Right forelimb (tissue), 1 donor: ENCODE results near the gene SIK3.
A peak's percentile ranks its signal among the peaks of the same experiment; 100 is the strongest.
"Not testable (repeated sequence)": the region's sequence is repeated elsewhere in the genome, so short reads cannot be mapped to it uniquely, and the experiment has no call there.

ENCODE experiments used
- DNase-seq: peaks from one replicate; pipeline ENCODE4 v3.0.0-alpha.2; 2018

The SIK3 gene

DNA sequence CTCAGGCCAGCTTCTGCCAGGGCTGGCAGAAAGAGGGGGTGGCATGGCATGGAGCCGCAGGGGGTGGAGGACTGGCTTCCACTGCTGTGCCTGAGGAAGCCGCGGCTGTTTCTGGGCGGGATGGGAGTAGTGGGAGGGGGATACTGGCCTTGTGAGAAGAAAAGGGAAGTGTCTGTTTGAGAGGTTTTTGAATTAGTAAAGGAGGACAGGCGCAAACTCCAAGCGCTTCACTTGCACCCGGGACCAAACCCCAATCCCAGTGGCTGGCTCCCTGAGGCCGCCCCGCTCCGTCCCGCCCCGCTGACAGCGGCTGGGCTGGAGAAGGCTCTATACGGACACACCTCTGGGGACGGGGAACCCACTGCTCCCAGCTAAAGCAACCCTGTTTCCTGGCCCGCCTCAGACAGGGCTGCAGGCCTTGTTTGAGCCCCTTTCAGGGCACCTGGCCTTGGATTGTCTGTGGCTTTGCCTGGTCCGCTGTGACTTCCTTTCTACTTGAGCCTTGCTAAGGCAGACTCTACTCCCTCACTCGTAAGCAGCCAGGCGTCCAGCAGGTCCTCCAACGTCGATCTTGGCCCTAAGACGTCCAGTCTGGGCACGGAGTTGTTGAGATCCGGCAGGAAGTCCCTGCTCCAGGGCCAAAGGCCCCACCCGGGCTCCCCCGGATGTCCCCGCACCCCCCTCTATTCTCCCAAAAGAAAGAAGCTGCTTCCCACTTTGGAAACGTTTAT lies 263.0 kb downstream of the SIK3 start:
- DNase-seq, result peak; percentile 55

DNA sequence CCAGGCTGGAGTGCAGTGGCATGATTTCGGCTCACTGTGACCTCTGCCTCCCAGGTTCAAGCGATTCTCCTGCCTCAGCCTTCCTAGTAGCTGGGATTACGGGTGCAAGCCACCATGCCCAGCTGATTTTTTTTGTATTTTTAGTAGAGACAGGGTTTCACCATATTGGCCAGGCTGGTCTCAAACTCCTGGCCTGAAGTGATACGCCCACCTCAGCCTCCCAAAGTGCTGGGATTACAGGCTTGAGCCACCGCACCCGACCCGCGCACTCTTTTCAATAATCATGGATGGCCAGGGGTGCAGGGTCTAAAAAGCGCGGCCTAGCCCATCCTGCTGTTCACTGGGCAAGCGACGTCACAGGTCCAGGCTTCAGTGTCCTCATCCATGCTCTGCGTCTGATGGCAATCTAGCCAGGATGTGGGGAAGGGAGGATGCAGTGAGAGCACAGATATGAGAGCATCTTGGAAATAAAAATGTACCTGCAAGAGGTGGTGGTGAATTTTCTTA lies 263.6 kb downstream of the SIK3 start:
- DNase-seq, result not testable (repeated sequence)

DNA sequence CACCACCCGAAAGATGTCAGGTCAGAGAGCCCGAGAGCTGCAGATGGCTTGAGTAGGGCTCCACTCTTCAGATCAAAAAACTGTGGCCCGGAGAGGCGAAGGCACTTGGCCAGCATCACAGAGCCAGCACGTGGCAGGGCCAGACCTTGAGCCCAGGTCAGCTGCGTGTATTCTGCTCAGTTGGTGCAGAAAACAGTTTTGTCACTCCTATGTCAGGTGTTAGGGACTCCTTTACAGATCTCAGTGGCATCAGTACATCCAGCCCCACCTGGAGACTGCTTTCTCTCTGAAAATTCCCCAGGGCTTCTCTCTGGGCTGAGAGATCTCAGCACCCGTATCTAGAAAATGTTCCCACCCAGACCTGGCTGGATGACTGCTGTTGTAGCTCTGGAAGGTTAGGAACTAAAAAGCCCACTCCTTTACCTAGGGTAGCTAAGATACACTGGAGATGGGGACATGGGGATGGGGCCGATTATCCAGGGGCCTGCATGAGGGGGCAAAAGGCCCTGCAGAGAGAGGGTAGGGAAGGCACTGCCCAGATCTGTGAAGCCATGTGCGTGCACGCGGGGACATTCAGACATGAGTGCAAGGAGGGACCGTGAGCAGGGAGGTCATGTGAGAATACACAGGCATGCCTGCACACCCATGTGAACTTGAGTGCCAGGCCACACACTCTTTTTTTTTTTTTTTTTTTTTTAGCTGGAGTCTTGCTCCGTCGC lies 264.3 kb downstream of the SIK3 start:
- DNase-seq, result no peak

DNA sequence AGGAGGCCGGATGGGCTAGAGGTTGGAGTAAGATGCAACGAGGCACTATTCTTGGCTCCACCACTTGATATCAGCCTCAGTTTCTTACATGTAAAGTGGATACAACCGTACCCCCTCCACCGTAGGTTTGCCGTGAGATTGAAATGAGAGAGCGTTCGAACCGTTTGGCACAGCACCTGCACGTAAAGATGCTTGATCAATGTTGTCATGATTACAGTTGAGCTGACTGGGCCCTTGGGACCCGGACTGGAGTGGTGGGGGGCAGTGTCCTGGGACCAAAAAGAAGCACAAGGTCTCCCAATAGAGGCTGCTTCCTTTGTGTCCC lies 264.8 kb downstream of the SIK3 start:
- DNase-seq, result no peak

DNA sequence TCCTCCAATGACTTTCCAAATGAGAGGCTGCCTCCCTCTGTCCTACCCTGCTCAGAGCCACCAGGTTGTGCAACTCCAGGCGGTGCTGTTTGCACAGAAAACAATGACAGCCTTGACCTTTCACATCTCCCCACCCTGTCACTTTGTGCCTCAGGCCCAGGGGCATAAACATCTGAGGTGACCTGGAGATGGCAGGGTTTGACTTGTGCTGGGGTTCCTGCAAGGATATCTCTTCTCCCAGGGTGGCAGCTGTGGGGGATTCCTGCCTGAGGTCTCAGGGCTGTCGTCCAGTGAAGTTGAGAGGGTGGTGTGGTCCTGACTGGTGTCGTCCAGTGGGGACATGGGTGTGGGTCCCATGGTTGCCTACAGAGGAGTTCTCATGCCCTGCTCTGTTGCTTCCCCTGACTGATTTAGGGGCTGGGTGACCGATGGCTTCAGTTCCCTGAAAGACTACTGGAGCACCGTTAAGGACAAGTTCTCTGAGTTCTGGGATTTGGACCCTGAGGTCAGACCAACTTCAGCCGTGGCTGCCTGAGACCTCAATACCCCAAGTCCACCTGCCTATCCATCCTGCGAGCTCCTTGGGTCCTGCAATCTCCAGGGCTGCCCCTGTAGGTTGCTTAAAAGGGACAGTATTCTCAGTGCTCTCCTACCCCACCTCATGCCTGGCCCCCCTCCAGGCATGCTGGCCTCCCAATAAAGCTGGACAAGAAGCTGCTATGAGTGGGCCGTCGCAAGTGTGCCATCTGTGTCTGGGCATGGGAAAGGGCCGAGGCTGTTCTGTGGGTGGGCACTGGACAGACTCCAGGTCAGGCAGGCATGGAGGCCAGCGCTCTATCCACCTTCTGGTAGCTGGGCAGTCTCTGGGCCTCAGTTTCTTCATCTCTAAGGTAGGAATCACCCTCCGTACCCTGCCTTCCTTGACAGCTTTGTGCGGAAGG lies 265.6 kb downstream of the SIK3 start:
- no peak for DNase-seq

DNA sequence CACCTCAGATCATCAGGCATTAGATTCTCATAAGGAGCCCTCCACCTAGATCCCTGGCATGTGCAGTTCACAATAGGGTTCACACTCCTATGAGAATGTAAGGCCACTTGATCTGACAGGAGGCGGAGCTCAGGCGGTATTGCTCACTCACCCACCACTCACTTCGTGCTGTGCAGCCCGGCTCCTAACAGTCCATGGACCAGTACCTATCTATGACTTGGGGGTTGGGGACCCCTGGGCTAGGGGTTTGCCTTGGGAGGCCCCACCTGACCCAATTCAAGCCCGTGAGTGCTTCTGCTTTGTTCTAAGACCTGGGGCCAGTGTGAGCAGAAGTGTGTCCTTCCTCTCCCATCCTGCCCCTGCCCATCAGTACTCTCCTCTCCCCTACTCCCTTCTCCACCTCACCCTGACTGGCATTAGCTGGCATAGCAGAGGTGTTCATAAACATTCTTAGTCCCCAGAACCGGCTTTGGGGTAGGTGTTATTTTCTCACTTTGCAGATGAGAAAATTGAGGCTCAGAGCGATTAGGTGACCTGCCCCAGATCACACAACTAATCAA lies 266.4 kb downstream of the SIK3 start:
- DNase-seq, result no peak

DNA sequence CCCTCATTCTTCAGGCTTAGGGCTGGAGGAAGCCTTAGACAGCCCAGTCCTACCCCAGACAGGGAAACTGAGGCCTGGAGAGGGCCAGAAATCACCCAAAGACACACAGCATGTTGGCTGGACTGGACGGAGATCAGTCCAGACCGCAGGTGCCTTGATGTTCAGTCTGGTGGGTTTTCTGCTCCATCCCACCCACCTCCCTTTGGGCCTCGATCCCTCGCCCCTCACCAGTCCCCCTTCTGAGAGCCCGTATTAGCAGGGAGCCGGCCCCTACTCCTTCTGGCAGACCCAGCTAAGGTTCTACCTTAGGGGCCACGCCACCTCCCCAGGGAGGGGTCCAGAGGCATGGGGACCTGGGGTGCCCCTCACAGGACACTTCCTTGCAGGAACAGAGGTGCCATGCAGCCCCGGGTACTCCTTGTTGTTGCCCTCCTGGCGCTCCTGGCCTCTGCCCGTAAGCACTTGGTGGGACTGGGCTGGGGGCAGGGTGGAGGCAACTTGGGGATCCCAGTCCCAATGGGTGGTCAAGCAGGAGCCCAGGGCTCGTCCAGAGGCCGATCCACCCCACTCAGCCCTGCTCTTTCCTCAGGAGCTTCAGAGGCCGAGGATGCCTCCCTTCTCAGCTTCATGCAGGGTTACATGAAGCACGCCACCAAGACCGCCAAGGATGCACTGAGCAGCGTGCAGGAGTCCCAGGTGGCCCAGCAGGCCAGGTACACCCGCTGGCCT lies 267.9 kb downstream of the SIK3 start:
- no peak for DNase-seq

DNA sequence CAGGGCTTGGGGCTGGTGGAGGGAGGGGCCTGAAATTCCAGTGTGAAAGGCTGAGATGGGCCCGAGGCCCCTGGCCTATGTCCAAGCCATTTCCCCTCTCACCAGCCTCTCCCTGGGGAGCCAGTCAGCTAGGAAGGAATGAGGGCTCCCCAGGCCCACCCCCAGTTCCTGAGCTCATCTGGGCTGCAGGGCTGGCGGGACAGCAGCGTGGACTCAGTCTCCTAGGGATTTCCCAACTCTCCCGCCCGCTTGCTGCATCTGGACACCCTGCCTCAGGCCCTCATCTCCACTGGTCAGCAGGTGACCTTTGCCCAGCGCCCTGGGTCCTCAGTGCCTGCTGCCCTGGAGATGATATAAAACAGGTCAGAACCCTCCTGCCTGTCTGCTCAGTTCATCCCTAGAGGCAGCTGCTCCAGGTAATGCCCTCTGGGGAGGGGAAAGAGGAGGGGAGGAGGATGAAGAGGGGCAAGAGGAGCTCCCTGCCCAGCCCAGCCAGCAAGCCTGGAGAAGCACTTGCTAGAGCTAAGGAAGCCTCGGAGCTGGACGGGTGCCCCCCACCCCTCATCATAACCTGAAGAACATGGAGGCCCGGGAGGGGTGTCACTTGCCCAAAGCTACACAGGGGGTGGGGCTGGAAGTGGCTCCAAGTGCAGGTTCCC lies 268.6 kb downstream of the SIK3 start, which contains the start of gene APOC3:
Gene APOC3 (plus strand): TSS at position 383 of the 659 bp plus-strand sequence. CDS start 676 bp downstream, outside the sequence.
- no peak for DNase-seq

DNA sequence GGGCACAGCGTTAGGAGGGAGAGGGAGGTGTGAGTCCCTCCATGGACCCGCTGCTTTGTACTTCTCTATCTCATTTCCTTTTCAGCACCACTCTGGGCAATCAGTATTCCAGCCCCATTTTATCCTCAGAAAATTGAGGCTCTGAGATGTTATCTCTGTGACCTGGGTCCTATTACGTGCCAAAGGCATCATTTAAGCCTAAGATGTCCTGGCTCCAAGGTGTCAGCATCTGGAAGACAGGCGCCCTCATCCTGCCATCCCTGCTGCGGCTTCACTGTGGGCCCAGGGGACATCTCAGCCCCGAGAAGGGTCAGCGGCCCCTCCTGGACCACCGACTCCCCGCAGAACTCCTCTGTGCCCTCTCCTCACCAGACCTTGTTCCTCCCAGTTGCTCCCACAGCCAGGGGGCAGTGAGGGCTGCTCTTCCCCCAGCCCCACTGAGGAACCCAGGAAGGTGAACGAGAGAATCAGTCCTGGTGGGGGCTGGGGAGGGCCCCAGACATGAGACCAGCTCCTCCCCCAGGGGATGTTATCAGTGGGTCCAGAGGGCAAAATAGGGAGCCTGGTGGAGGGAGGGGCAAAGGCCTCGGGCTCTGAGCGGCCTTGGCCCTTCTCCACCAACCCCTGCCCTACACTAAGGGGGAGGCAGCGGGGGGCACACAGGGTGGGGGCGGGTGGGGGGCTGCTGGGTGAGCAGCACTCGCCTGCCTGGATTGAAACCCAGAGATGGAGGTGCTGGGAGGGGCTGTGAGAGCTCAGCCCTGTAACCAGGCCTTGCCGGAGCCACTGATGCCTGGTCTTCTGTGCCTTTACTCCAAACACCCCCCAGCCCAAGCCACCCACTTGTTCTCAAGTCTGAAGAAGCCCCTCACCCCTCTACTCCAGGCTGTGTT lies 269.4 kb downstream of the SIK3 start:
- no peak for DNase-seq

DNA sequence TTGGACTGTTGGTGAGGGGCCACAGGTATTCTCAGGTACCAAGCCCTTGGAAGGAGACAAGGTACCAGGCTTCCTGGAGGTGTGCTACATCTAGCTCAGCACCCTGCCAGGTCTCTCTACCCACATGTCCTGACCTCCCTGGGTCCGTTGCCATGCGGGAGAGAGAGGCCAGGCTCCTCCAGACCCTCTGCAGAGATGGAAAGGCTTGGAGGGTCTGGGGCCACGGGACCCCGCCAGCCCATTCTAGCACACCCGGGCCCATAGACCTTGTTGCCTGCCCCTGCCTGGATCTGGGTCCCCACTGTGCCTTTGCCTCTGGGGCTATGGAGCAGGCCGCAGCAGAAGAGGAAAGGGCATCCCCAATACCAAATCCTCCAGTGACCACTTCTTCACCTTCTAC lies 270.8 kb downstream of the SIK3 start:
- DNase-seq, result no peak

DNA sequence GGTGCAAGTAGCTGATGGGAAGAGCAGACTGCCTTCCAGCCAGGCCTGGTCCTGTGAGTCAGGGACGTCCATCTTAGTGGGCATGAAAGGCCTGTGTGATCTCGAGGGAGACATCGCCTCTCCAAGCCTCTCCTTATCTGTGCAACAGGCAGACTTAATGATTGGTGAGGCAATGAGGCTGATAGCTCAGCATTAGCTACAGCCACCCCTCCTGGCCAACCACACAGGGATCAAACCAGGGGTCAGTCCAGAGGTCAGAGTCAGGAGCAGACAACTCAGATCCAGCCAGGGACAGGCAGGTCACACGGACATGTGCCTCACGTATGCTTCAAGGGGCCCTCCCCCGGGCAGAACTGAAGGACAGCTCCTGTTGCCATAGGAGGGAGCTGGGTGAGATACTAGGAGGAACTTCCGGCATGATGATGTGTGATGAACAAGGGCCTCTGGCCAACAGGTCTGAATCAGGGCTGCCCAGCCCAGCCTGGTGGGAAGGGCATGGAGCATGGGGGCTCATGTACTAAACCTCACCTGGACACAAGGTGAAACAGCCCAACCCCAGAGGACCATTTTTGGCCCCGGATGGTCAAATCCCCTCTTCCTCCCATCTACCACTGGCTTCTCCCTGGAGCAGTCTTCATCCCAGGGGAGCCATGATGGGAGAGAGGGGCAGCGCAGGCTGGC lies 271.3 kb downstream of the SIK3 start:
- no peak for DNase-seq

DNA sequence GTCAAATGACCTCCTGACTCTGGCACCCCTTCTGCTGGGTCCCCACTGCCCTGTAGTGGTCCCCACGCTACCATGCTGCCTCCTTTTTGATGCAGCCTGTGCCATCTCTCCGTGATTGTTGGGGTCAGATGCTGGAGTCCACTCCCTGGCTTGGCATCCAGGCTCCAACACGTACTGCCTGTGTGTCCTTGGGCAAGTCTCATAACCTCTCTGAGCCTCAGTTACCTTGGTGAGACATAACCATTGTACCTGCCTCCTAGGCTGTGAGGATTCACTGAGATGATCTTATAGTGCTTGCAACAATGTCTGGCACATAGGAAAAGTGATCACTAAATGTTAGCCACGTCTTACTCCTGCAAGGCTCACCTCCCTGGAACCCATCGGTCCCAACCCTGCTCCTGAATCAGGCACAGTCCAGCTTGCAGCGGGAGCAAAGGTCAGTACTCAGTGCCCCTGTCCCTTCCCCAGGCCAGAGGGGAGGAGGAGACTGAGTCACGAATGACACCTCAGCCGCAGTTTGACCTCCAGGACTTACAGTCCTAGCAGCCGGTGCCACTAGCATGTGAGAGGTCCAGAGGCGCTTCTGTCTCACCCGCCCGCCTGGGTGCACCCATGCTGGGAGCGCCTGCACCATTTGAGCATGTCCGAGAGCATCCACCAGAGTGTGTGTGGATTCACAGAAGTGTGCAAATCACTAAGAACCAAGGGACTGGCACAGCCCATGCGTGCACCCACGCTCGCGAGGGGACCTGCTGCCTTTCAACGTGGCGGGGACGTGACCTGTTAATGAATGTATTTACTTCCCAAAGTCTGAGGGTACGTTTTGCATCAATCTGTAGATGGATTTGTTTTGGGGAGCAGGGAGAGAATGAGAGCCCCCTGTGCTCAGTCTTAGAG lies 272.1 kb downstream of the SIK3 start:
- no peak for DNase-seq

DNA sequence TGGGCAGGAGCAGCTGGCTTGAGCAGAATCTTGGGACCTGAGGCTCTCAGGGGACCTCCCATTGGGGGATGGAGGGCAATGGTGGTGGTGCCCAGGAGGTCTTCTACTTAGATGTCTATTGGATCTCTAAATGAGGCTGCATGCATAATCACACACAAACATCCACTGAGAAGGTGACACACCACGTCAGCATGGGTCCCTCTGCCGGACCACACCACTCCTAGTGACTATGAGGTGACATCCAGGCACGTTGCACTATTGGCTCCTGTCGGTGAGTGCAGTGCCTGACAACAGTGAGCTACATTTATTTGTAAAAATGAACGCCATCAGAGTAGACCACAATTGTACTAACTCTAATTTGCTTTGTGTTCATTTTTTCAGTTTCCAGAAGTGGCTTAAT lies 272.8 kb downstream of the SIK3 start:
- DNase-seq, result no peak

DNA sequence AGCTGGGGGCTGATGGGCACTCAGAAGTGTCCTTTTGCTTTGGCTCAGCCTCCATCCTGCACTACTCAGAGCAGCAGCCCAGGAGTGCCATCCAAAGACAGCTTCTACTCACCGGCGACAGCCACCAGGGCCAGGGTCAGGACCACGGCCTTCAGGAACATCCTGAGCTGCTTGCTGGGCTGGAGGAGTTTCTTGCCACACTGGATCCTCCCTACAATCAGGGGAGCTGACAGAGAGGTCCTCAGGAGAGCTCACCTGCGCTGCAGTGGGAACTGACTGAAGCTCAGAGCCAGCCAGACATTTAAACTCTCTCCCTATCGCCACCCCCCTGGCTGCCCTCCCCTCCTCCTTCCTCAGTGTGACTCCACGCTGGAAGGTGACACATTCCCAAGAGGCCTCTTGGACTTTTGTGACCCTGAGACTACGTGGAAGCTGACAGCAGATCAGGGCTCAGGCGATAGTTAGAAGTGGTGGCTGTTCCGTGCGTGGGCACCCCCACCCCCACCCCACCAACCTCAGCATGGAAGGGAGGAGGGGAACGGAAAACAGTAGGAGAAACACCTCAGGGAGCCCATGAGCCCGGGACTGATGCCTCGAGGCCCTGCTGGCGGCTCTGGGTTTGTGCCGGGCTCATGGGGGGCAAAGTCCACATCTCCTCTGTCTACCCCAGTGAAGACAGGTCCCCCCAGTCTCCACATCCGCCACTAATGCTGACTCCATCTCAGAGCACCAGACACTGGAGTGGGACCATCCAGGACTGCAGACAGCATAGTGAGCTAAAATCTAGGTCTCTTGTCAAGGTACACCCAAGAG lies 275.0 kb downstream of the SIK3 start, which contains the start of gene APOA4:
Gene APOA4 (minus strand): TSS at position 274 of the 813 bp plus-strand sequence. CDS start 113 bp downstream, at position 161.
- no peak for DNase-seq

DNA sequence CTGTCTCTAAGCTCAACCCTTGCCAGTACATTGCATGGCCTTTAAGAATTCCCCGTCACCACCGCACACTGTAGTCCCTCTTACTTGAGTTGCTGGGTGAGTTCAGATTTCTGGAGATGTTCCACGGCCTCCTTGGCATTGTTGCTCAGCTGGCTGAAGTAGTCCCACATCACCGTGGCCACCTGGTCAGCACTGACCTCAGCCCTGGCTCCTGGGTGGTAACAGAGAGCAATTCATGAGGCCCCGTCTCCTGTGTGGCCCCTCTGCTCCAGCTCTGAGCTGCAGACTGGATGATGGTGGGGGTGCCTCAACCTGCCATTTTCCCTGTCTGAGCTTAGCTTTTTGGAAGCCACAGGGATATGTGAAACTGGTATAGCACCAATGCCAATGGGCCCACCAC lies 275.7 kb downstream of the SIK3 start:
- no peak for DNase-seq

DNA sequence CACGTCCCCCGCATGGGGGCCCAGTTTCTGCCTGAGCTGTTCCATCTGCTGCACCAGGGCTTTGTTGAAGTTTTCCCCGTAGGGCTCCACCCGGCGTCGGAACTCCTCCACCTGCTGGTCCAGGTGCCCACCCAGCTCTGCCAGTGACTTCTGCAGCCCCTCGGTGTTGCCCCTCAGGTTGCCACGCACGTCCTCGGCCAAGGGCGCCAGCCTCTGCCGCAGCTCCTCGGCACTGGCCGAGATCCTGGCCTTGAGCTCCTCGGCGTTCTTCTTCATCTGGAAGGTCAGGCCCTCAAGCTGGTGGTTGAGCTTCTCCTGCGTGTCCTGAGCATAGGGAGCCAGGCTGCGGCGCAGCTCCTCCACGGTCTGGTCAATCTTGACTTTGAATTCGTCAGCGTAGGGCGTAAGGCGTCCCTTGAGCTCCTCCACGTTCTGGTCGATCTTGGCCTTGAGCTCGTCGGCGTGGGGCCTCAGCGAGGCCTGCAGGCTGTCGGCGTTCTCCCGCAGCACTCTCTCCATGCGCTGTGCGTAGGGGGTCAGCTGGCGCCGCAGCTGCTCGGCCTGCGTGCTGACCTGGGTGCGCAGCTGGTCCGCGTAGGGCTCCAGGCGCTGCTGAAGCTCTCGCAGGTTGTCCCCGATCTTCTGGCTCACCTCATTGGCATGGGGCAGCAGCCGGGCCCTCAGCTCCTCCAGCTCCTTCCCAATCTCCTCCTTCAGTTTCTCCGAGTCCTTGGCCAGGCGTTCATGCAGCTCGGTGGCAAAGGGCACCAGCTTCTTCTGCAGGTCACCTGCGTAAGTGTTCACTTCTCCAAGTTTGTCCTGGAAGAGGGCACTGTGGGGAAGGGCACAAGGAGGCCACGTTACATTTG lies 276.9 kb downstream of the SIK3 start:
- no peak for DNase-seq

DNA sequence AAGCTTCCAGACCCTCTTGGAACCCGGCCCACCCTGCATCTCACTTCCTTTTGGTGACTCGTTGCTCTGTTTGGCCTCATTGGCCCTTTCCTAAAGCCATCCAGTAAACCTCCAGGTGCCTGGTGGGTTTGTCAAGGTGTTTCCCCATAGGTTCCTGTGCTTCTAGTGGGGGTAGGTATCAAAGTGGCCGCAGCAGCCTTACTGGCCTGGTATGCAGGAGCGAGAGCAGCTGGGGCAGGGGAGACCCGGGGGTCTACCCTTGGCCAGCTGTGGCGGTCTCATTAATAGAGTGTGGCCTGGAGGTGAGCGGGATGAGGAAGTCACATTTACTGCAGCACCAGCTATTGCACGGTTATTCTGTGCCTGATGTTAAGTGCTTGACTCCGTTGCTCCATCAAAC lies 279.2 kb downstream of the SIK3 start:
- DNase-seq, result no peak
